Caco-2 (cell line): ENCODE measurements around the gene FOXN3. TPM values are rescaled to one million over a fixed set of nuclear protein-coding genes. Genes with fewer than 3 reads are reported as not detected.

Experiments
- BruUV-seq: library from RNA; stranded (reverse); fragments of 400-500 nt; replicated peaks from 2 replicates; lab custom pipeline; 2021; lab: Mats Ljungman, UMichigan
- CTCF ChIA-PET: fragments of 300-600 bp; sonication (Branson Sonifier 250); formaldehyde crosslinking; loops from one replicate; lab custom pipeline; 2022; ENCODE audit warnings: antibody characterized with exemption; lab: Charles Lee
- POLR2A ChIA-PET: fragments of 300-600 bp; sonication (Branson Sonifier 250); formaldehyde crosslinking; loops from one replicate; lab custom pipeline; 2022; ENCODE audit warnings: antibody characterized with exemption; lab: Charles Lee
- DNase-seq, 2 experiments: peaks; one replicate each; pipeline versions ENCODE4 v3.0.0 to v3.0.0-alpha.2; 2020 to 2022
- H3K27me3 ChIP-seq: replicated peaks from 2 replicates; pipeline ENCODE4 v1.6.0; 2011; ENCODE audit warnings: low read length; ENCODE audit not compliant: control insufficient read depth, insufficient read depth
- H3K36me3 ChIP-seq: 2 replicates; pipeline ENCODE4 v1.5.1; 2011; ENCODE audit warnings: low read length; ENCODE audit not compliant: control insufficient read depth, insufficient read depth
- H3K4me1 ChIP-seq: fragments of 250-450 bp; sonication (Bioruptor Pico); 2 replicates; pipeline ENCODE4 v1.5.1; 2020; ENCODE audit warnings: mild to moderate bottlenecking
- H3K4me3 ChIP-seq: 2 replicates; pipeline ENCODE4 v1.5.1; 2011; ENCODE audit warnings: low read depth, mild to moderate bottlenecking, control low read depth, low read length
- H3K9me3 ChIP-seq: fragments of 250-450 bp; sonication (Bioruptor Pico); 2 replicates; pipeline ENCODE4 v1.5.1; 2020; ENCODE audit warnings: mild to moderate bottlenecking, moderate library complexity
- H3K27ac Mint-ChIP-seq: one replicate; pipeline ENCODE4 v1.8.0; 2022; ENCODE audit warnings: mixed read lengths; ENCODE audit not compliant: unreplicated experiment
- H3K27me3 Mint-ChIP-seq: one replicate; pipeline ENCODE4 v1.8.0; 2022; ENCODE audit warnings: mixed read lengths; ENCODE audit not compliant: insufficient read depth, unreplicated experiment
- H3K36me3 Mint-ChIP-seq: one replicate; pipeline ENCODE4 v1.8.0; 2022; ENCODE audit warnings: mild to moderate bottlenecking, mixed read lengths; ENCODE audit not compliant: insufficient read depth, unreplicated experiment
- H3K4me1 Mint-ChIP-seq: one replicate; pipeline ENCODE4 v1.8.0; 2022; ENCODE audit warnings: low read depth, mixed read lengths; ENCODE audit not compliant: unreplicated experiment
- H3K4me3 Mint-ChIP-seq: one replicate; pipeline ENCODE4 v1.8.0; 2022; ENCODE audit warnings: mild to moderate bottlenecking, moderate library complexity, mixed read lengths; ENCODE audit not compliant: unreplicated experiment
- H3K9me3 Mint-ChIP-seq: one replicate; pipeline ENCODE4 v1.8.0; 2022; ENCODE audit warnings: mixed read lengths; ENCODE audit not compliant: unreplicated experiment
- intact Hi-C: fragments of 100-400 bp; cut with micrococcal nuclease; formaldehyde crosslinking; loops from one replicate; pipeline ENCODE4 v1.10.0; 2022; ENCODE audit not compliant: unreplicated experiment
- total RNA-seq: library from RNA; stranded (reverse); gene quantifications from 2 replicates; pipeline ENCODE4 v1.2.3, GENCODE V29; 2022
- TF ChIP-seq, protein P1 (sequence below), 2 experiments: fragments of 200-600 bp in 1 of 2; IDR thresholded peaks; 1 replicate in 1 of 2; 2 replicates in 1 of 2; pipeline versions ENCODE4 v1.5.1 to v1.8.0; 2011 to 2022; ENCODE audit warnings: antibody characterized with exemption in 1 of 2, control low read depth in 1 of 2, inconsistent platforms in 1 of 2, low read depth in 1 of 2, low read length in 1 of 2, mild to moderate bottlenecking in 1 of 2, moderate library complexity in 1 of 2; ENCODE audit not compliant: insufficient read depth in 1 of 2, severe bottlenecking in 1 of 2, unreplicated experiment in 1 of 2

FOXN3 gene
- total RNA-seq, 1 experiment from 2014 or later = 20.6 TPM

- CTCF ChIA-PET = no interaction called here
- Mint-ChIP-seq H3K27me3 (no peaks in the 10 kb centered on the region), H3K4me3 (no peak overlapping the region), H3K27ac (no peak overlapping the region), H3K36me3 (no peaks in the 10 kb centered on the region), H3K4me1 (peaks cover 6% of the 10 kb centered on the region), H3K9me3 (no peaks in the 10 kb centered on the region)
- H3K27me3 ChIP-seq = no peaks in the 10 kb centered on the region
- intact Hi-C loops = no loop called here
- H3K4me3 ChIP-seq = no peak overlapping the region
- H3K36me3 ChIP-seq = no peaks in the 10 kb centered on the region
- H3K9me3 ChIP-seq = no peaks in the 10 kb centered on the region
- no peak for DNase-seq
- peaks cover 24% of the 10 kb centered on the region for H3K4me1 ChIP-seq
- POLR2A ChIA-PET = no interaction called here
- no TSS peak for BruUV-seq
- TF ChIP-seq, protein P1, sequence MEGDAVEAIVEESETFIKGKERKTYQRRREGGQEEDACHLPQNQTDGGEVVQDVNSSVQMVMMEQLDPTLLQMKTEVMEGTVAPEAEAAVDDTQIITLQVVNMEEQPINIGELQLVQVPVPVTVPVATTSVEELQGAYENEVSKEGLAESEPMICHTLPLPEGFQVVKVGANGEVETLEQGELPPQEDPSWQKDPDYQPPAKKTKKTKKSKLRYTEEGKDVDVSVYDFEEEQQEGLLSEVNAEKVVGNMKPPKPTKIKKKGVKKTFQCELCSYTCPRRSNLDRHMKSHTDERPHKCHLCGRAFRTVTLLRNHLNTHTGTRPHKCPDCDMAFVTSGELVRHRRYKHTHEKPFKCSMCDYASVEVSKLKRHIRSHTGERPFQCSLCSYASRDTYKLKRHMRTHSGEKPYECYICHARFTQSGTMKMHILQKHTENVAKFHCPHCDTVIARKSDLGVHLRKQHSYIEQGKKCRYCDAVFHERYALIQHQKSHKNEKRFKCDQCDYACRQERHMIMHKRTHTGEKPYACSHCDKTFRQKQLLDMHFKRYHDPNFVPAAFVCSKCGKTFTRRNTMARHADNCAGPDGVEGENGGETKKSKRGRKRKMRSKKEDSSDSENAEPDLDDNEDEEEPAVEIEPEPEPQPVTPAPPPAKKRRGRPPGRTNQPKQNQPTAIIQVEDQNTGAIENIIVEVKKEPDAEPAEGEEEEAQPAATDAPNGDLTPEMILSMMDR (IDR thresholded peaks at IDR 0.05; ENCODE audit: insufficient read depth in 1 of 2, low read depth in 1 of 2, low read length in 1 of 2, severe bottlenecking in 1 of 2, unreplicated experiment in 1 of 2) = no peak
Observed at GRCh38 chr14:89372512-89372883, 44.5 kb downstream of the FOXN3 start.

- intact Hi-C loops = no loop called here
- TF ChIP-seq, protein P1 (IDR thresholded peaks at IDR 0.05; ENCODE audit: insufficient read depth in 1 of 2, low read depth in 1 of 2, low read length in 1 of 2, severe bottlenecking in 1 of 2, unreplicated experiment in 1 of 2) = no peak
- Histone ChIP-seq H3K4me3 (no peak overlapping the region), H3K9me3 (no peaks in the 10 kb centered on the region), H3K4me1 (peaks cover 24% of the 10 kb centered on the region), H3K27me3 (no peaks in the 10 kb centered on the region), H3K36me3 (no peaks in the 10 kb centered on the region)
- POLR2A ChIA-PET = no interaction called here
- no peak for DNase-seq
- H3K9me3 Mint-ChIP-seq = no peaks in the 10 kb centered on the region
- no peak overlapping the region for H3K27ac Mint-ChIP-seq
- BruUV-seq = no TSS peak
- H3K4me3 Mint-ChIP-seq = no peak overlapping the region
- no peaks in the 10 kb centered on the region for H3K27me3 Mint-ChIP-seq
- no peaks in the 10 kb centered on the region for H3K36me3 Mint-ChIP-seq
- H3K4me1 Mint-ChIP-seq = peaks cover 12% of the 10 kb centered on the region
- CTCF ChIA-PET = no interaction called here
Observed at GRCh38 chr14:89371585-89372511, 45.2 kb downstream of the FOXN3 start.

DNA sequence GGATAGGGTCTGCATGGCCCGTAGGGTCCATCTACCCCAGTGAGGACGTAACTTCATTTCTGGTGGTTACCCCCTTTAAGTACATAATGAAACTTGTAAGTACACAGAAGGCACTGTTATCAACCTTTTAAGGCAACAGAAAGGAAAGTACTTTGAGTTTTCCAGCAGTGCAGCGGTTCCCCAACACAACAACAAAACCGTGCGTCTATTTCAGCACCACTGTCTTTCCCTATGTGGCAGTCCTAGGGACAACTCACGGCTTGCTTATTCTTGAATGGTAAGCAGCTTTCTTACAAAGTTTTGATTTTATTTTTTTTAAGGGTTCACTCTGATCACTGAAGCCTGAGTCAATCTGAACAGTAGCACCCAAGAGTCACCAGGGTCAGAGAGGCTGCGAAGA is 46.3 kb downstream of the FOXN3 start:
- intact Hi-C loops = no loop called here
- no peaks in the 10 kb centered on the region for H3K9me3 Mint-ChIP-seq
- H3K4me3 Mint-ChIP-seq = no peak overlapping the region
- Histone ChIP-seq H3K27me3 (no peaks in the 10 kb centered on the region), H3K4me3 (no peak overlapping the region), H3K36me3 (no peaks in the 10 kb centered on the region), H3K4me1 (peaks cover 24% of the 10 kb centered on the region), H3K9me3 (no peaks in the 10 kb centered on the region)
- CTCF ChIA-PET = no interaction called here
- H3K27me3 Mint-ChIP-seq = no peaks in the 10 kb centered on the region
- no peaks in the 10 kb centered on the region for H3K36me3 Mint-ChIP-seq
- H3K27ac Mint-ChIP-seq = no peak overlapping the region
- TF ChIP-seq, protein P1 (IDR thresholded peaks at IDR 0.05; ENCODE audit: insufficient read depth in 1 of 2, low read depth in 1 of 2, low read length in 1 of 2, severe bottlenecking in 1 of 2, unreplicated experiment in 1 of 2) = no peak
- no peak for DNase-seq
- POLR2A ChIA-PET = no interaction called here
- peaks cover 13% of the 10 kb centered on the region for H3K4me1 Mint-ChIP-seq
- BruUV-seq = no TSS peak
